Left colon (tissue), 2 donors: Measurements from ENCODE around the gene REXO1. TPM values are rescaled to one million over a fixed set of nuclear protein-coding genes. Genes with fewer than 3 reads are reported as not detected.

ENCODE experiments used
- microRNA-seq, 2 donors: library from miRNA; unstranded; fragments of <30 nt; microRNA quantifications; one replicate each; pipeline versions ENCODE4 v1.1.0 to v1.2.0, GENCODE V29; 2020
- total RNA-seq, 2 donors: library from RNA; stranded (reverse); fragmentation: NEBNext Ultra II Directional; extraction: Animal tissue kit (Norgen Biotek cat#: 25700); gene quantifications; one replicate each; pipeline ENCODE4 v1.2.1, GENCODE V29; 2021
- donor health status: DM: no; HTN: no; CAD: no.
- donor health status: DM: yes; HTN: yes; CAD: no.

REXO1 gene
- total RNA-seq, 2 donors from 2014 or later: 41.9 to 43.0 TPM

Small RNA genes within 50 kb of the gene (microRNA-seq; reads per million reads assigned to microRNA genes)
- 0 to 8.2 reads per million in 2 donors for gene MIR1909

Other genes with a start within 250 kb of the REXO1 start
- 100 to 1,000 TPM; 337 to 359 TPM for gene UQCR11, start 243.0 kb downstream of the REXO1 start, total RNA-seq
- gene TCF3, start 195.9 kb downstream of the REXO1 start, total RNA-seq: 10 to 100 TPM; 64.1 to 64.7 TPM
- not detected for gene ONECUT3, start 95.0 kb downstream of the REXO1 start, total RNA-seq
- under 1 TPM; 0.52 to 0.84 TPM for gene ATP8B3, start 36.2 kb downstream of the REXO1 start, total RNA-seq
- 10 to 100 TPM; 30.6 to 35.9 TPM for gene KLF16, start 15.1 kb upstream of the REXO1 start, total RNA-seq
- 10 to 100 TPM; 61.5 to 63.5 TPM for gene ABHD17A, start 37.0 kb upstream of the REXO1 start, total RNA-seq
- 10 to 100 TPM; 19.1 to 29.1 TPM for gene ADAT3, start 56.9 kb upstream of the REXO1 start, total RNA-seq
- 10 to 100 TPM; 56.3 to 76.5 TPM for gene SCAMP4, start 56.9 kb upstream of the REXO1 start, total RNA-seq
- 10 to 100 TPM; 51.4 to 74.1 TPM for gene CSNK1G2, start 92.7 kb upstream of the REXO1 start, total RNA-seq
- 10 to 100 TPM; 73.1 to 73.7 TPM for gene BTBD2, start 167.2 kb upstream of the REXO1 start, total RNA-seq
- 100 to 1,000 TPM; 242 to 319 TPM for gene MKNK2, start 202.8 kb upstream of the REXO1 start, total RNA-seq
- gene MOB3A, start 247.8 kb upstream of the REXO1 start, total RNA-seq: 10 to 100 TPM; 37.9 to 48.4 TPM
- 1 to 10 TPM; 2.1 to 2.3 TPM for gene IZUMO4, start 248.4 kb upstream of the REXO1 start, total RNA-seq